Thyroid gland (tissue), 4 donors: ENCODE data around the gene HEPACAM. TPM values are rescaled to one million over a fixed set of nuclear protein-coding genes. Genes with fewer than 3 reads are reported as not detected.

ENCODE experiments used
- DNase-seq, 2 donors: peaks; one replicate each; pipeline ENCODE4 v3.0.0-alpha.2; 2019
- H3K27ac ChIP-seq, 3 donors: fragments of 200-600 bp; sonication (generic); 1 replicate in 2 of 3; 2 replicates in 1 of 3; pipeline ENCODE4 v1.5.1; 2016 to 2019; ENCODE audit warnings: mild to moderate bottlenecking in 1 of 3, moderate library complexity in 1 of 3
- H3K27me3 ChIP-seq: fragments of 200-600 bp; sonication (generic); one replicate; pipeline ENCODE4 v1.5.1; 2019
- H3K36me3 ChIP-seq, 2 donors: fragments of 200-600 bp; sonication (generic); one replicate each; pipeline ENCODE4 v1.5.1; 2016 to 2019
- H3K4me1 ChIP-seq, 2 donors: fragments of 200-600 bp; sonication (generic); one replicate each; pipeline ENCODE4 v1.5.1; 2017 to 2019
- H3K4me3 ChIP-seq, 3 donors: fragments of 200-600 bp; sonication (generic); replicated peaks in 1 of 3; 1 replicate in 2 of 3; 2 replicates in 1 of 3; pipeline ENCODE4 v1.5.1; 2016; ENCODE audit warnings: mild to moderate bottlenecking in 1 of 3
- H3K9me3 ChIP-seq: fragments of 200-600 bp; sonication (generic); one replicate; pipeline ENCODE4 v1.5.1; 2017
- CTCF ChIP-seq, 6 experiments: fragments of 200-600 bp in 3 of 6; fragments of 450-650 bp in 3 of 6; sonication (generic) in 3 of 6; IDR thresholded peaks; one replicate each; pipeline ENCODE4 v1.5.1; 2016 to 2019; ENCODE audit warnings: antibody characterized with exemption in 6 of 6, mild to moderate bottlenecking in 2 of 6, inconsistent platforms in 1 of 6, moderate library complexity in 1 of 6
- POLR2A ChIP-seq, 2 donors: fragments of 450-650 bp; IDR thresholded peaks; one replicate each; pipeline ENCODE4 v1.6.1; 2017; ENCODE audit warnings: antibody characterized with exemption in 2 of 2, mild to moderate bottlenecking in 2 of 2, moderate library complexity in 1 of 2
- WGBS, 2 donors: methylation state at CpG; one replicate each; pipeline ENCODE4 v1.1.5; 2017; 5-methylcytosine and 5-hydroxymethylcytosine counted together
- intact Hi-C: fragments of 100-400 bp; cut with DNase I; formaldehyde crosslinking; loops from one replicate; pipeline ENCODE4 v1.15.1; 2023
- total RNA-seq, 4 donors: library from RNA; depleted of rRNA; stranded (reverse); fragments of >200 nt; gene quantifications; one replicate each; pipeline ENCODE4 v1.2.3, GENCODE V29; 2016

HEPACAM gene
- total RNA-seq, 4 donors from 2014 or later = 0.27 to 1.1 (median 0.45) TPM; not detected in 1

GRCh38 chr11:124869331-124869730 lies 66.5 kb downstream of the HEPACAM start:
- 3 to 6% methylated on average over 16 of the region's 16 CpGs for WGBS, 2 donors
- Histone ChIP-seq H3K27me3 (peaks cover 29% of the 10 kb centered on the region), H3K36me3 (no peaks in the 10 kb centered on the region), H3K9me3 (no peaks in the 10 kb centered on the region), H3K4me1 (peaks cover 15 to 36% of the 10 kb centered on the region in 2 donors), H3K27ac (no peak overlapping the region), H3K4me3 (no peak overlapping the region)
- intact Hi-C loops = loop anchor here (10.0 kb wide), 1 partner anchor 205 kb away; no protein-coding TSS in a partner anchor
- DNase-seq = no peak
- no peak for TF ChIP-seq POLR2A (IDR thresholded peaks at IDR 0.05)
- no peak for TF ChIP-seq CTCF (IDR thresholded peaks at IDR 0.05)

Other genes starting within 250 kb of the HEPACAM start
- 1 to 10 TPM in 3 of 4 donors, under 1 TPM in 1; 0.40 to 3.6 (median 2.7) TPM for gene NRGN, start 196.1 kb downstream of the HEPACAM start, total RNA-seq
- 10 to 100 TPM; 23.7 to 54.5 (median 28.8) TPM for gene VSIG2, start 183.8 kb downstream of the HEPACAM start, total RNA-seq
- gene ESAM, start 173.8 kb downstream of the HEPACAM start, total RNA-seq = 100 to 1,000 TPM; 188 to 294 (median 243) TPM
- gene MSANTD2, start 135.6 kb downstream of the HEPACAM start, total RNA-seq = 10 to 100 TPM; 29.1 to 56.1 (median 37.0) TPM
- 10 to 100 TPM in 2 of 4 donors, 1 to 10 TPM in 2; 6.7 to 19.8 (median 10.1) TPM for gene ROBO3, start 70.6 kb downstream of the HEPACAM start, total RNA-seq
- 10 to 100 TPM; 12.3 to 47.6 (median 32.6) TPM for gene ROBO4, start 38.2 kb downstream of the HEPACAM start, total RNA-seq
- gene HEPN1, start 16.8 kb downstream of the HEPACAM start, total RNA-seq = not detected
- 1 to 10 TPM in 2 of 4 donors, under 1 TPM in 2; 0.33 to 2.8 (median 1.1) TPM for gene CCDC15, start 18.2 kb upstream of the HEPACAM start, total RNA-seq
- 1 to 10 TPM; 2.1 to 3.6 (median 3.4) TPM for gene SLC37A2, start 127.3 kb upstream of the HEPACAM start, total RNA-seq
- 10 to 100 TPM; 24.2 to 31.5 (median 26.1) TPM for gene TMEM218, start 175.6 kb upstream of the HEPACAM start, total RNA-seq
- 10 to 100 TPM in 3 of 4 donors, 1 to 10 TPM in 1; 6.3 to 28.0 (median 18.7) TPM for gene PKNOX2, start 228.7 kb upstream of the HEPACAM start, total RNA-seq